Activated CD8-positive, alpha-beta T cell treated with anti-CD3 and anti-CD28 coated beads, Interleukin-2, amount 10 ng/mL, durations not matched to agents 7 days and 5 days (primary cell): ENCODE measurements around the gene E2F1. TPM values are rescaled to one million over a fixed set of nuclear protein-coding genes. Genes with fewer than 3 reads are reported as not detected.

ENCODE experiments used
- ATAC-seq: fragments of 150-1000 bp; cut with Tn5 transposase; one replicate; pipeline ENCODE4 v1.10.0; 2021; ENCODE audit warnings: moderate library complexity
- CTCF ChIA-PET: fragments of 350-600 bp; sonication (Branson Sonifier 250); formaldehyde crosslinking; loops from one replicate; lab custom pipeline; 2021; ENCODE audit warnings: antibody characterized with exemption; lab: Charles Lee
- POLR2A ChIA-PET: fragments of 350-600 bp; sonication (Branson Sonifier 250); formaldehyde crosslinking; loops from one replicate; lab custom pipeline; 2021; ENCODE audit warnings: antibody characterized with exemption; lab: Charles Lee
- DNase-seq: peaks from one replicate; pipeline ENCODE4 v3.0.0-alpha.2; 2020
- H3K27ac Mint-ChIP-seq: one replicate; pipeline ENCODE4 v1.8.0; 2021; ENCODE audit warnings: mild to moderate bottlenecking, mixed read lengths
- H3K27me3 Mint-ChIP-seq: one replicate; pipeline ENCODE4 v1.8.0; 2021; ENCODE audit warnings: low read depth, mixed read lengths
- H3K36me3 Mint-ChIP-seq: one replicate; pipeline ENCODE4 v1.8.0; 2021; ENCODE audit warnings: low read depth, mixed read lengths
- H3K4me1 Mint-ChIP-seq: one replicate; pipeline ENCODE4 v1.8.0; 2021; ENCODE audit warnings: low read depth, mixed read lengths
- H3K4me3 Mint-ChIP-seq: one replicate; pipeline ENCODE4 v1.8.0; 2021; ENCODE audit warnings: mild to moderate bottlenecking, mixed read lengths
- H3K9me3 Mint-ChIP-seq: one replicate; pipeline ENCODE4 v1.8.0; 2022; ENCODE audit warnings: mixed read lengths; ENCODE audit not compliant: insufficient read depth
- total RNA-seq, 2 experiments: library from RNA; stranded (reverse); gene quantifications; one replicate each; pipeline ENCODE4 v1.2.3, GENCODE V29; 2021

E2F1 gene
- total RNA-seq, 2 experiments from 2014 or later, result 74.5 to 80.8 TPM

DNA sequence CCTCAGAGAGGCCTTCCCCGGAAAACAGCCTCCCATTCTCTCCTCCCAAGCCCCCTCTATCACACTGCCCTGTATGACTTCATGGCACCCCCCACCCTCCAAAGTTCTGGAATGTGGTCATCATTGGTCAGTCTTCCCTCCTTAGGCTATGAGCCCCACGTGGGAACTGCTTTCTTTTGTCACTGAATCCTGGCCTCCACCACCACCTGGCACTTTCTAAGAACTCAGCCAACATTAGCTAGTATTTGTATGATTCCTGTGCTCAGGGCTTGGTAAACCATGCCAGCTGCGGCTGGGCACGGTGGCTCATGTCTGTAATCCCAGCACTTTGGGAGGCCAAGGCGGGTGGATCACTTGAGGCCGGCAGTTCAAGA, 8.4 kb upstream of the E2F1 start:
- Mint-ChIP-seq H3K27me3 (no peaks in the 10 kb centered on the region), H3K36me3 (no peaks in the 10 kb centered on the region), H3K27ac (peak overlapping the region; percentile 63), H3K4me3 (no peak overlapping the region), H3K4me1 (peaks cover 23% of the 10 kb centered on the region), H3K9me3 (no peaks in the 10 kb centered on the region)
- DNase-seq (no peak), ATAC-seq (no peak)
- CTCF ChIA-PET, result interaction anchor here (1.4 kb wide), 1 partner anchor 25 kb away, joined by 3 read pairs; no protein-coding TSS in a partner anchor
- POLR2A ChIA-PET, result no interaction called here

DNA sequence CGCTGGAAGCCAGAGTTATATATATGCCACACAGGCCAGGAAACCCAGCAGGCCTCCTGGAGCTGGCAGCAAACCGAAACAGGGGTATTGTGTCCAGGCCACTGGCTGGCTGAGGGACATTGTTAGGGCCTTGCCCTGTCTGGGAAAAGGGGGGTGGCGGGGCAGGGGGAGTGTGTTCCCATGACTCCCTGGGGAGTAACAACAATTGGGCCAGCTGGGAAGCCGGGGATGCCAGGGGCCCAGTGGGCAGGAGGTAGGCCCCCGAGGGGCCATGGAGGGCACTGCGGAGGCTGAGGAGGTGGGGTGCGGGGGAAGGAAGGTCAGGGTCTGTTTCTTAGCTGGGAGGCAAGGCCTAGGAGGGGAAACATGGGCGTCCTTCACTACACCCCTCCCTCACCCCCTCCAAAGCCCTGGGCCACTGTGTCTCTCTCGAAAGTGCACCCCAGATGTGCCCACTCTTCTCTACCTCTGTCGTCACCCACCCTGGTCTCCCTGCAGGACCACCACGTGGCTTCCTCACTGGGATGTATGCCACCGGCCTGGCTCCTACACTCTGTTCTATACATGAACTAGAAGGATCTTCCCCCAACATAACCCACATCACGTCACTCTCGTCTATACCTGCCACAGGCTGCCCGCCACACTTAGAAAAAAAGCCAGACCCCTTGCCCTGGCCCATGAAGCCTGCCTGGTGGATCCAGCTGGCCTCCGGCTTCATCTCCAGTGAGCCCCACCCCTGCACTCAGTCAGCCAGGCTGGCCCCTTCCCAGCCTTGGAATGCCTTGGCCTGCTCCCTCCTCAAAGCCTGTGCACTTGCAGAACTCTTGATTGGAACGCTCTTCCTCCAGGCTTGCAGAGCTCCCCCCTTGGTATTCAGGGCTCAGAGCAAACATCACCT, 7.8 kb upstream of the E2F1 start:
- POLR2A ChIA-PET, result interaction anchor here (0.7 to 1.7 kb wide), 3 partner anchors 13 to 301 kb away, joined by 3 to 4 read pairs (median 3); partner anchors contain the start of gene PXMP4
- Mint-ChIP-seq H3K36me3 (no peaks in the 10 kb centered on the region), H3K4me1 (peaks cover 30% of the 10 kb centered on the region), H3K27me3 (no peaks in the 10 kb centered on the region), H3K9me3 (no peaks in the 10 kb centered on the region), H3K27ac (peak overlapping the region; percentile 63), H3K4me3 (no peak overlapping the region)
- CTCF ChIA-PET, result interaction anchor here (1.4 to 1.9 kb wide), 2 partner anchors 15 to 25 kb away, joined by 3 to 6 read pairs; no protein-coding TSS in a partner anchor
- no peak for DNase-seq
- no peak for ATAC-seq

DNA sequence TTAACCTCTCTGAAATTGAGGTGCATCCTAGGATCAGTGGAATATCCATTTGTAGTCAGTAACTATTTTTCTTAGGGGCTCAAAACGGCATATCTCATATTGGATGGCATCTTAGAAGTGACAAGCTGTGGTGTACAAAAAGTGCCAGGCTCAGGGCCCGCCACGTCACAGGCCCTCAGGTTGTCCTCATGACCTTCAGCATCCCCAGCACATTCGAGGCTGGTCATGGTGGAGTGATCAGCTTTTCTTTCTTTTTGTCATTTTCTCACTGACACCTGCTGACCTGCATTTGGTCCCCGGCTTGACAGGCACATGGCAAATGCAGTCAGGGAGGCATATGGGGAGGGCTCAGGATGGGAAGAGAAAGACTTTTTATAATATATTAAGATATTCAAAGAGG, 7.1 kb upstream of the E2F1 start:
- Mint-ChIP-seq H3K27ac (no peak overlapping the region), H3K9me3 (no peaks in the 10 kb centered on the region), H3K4me1 (peaks cover 37% of the 10 kb centered on the region), H3K27me3 (no peaks in the 10 kb centered on the region), H3K36me3 (no peaks in the 10 kb centered on the region), H3K4me3 (no peak overlapping the region)
- ChIA-PET CTCF (interaction anchor here (1.0 to 1.9 kb wide), 2 partner anchors 14 to 26 kb away, joined by 3 to 6 read pairs; no protein-coding TSS in a partner anchor), POLR2A (interaction anchor here (1.2 to 1.7 kb wide), 2 partner anchors 12 to 27 kb away, joined by 3 to 4 read pairs; partner anchors contain the start of gene PXMP4)
- ATAC-seq, result no peak
- DNase-seq, result no peak

DNA sequence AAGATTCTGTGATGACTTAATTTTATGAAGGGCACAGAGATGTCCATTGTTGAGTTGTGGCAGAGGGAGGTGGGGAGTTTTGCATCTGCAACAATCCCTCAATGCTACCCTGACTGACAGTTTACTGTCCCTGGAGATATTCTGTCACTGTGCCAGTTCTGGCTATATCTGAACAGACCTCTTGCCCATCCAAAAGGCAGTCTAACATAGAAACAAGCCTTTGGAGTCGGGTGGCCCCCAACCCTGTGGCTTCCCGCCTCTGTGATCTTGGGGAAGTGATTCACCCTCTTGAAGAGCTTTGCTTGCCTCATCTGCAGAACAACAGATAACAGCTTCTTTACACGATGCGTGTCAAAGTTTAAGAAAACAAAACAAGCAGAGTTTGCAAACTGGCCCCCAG, 3.8 kb upstream of the E2F1 start:
- Mint-ChIP-seq H3K27me3 (no peaks in the 10 kb centered on the region), H3K36me3 (peaks cover 5% of the 10 kb centered on the region), H3K4me3 (peak overlapping the region; percentile 67), H3K9me3 (no peaks in the 10 kb centered on the region), H3K4me1 (peaks cover 61% of the 10 kb centered on the region), H3K27ac (peak overlapping the region; percentile 96)
- ChIA-PET POLR2A (interaction anchor here (1.1 to 3.1 kb wide), 5 partner anchors 10 to 42 kb away, joined by 4 to 25 read pairs (median 8); partner anchors contain the start of genes ACTL10, PXMP4 and ZNF341), CTCF (interaction anchor here (1.0 to 3.1 kb wide), 5 partner anchors 10 to 380 kb away, joined by 3 to 11 read pairs (median 5); partner anchors contain the start of gene PXMP4)
- ATAC-seq, result peak; percentile 13
- peak; percentile 76 for DNase-seq

DNA sequence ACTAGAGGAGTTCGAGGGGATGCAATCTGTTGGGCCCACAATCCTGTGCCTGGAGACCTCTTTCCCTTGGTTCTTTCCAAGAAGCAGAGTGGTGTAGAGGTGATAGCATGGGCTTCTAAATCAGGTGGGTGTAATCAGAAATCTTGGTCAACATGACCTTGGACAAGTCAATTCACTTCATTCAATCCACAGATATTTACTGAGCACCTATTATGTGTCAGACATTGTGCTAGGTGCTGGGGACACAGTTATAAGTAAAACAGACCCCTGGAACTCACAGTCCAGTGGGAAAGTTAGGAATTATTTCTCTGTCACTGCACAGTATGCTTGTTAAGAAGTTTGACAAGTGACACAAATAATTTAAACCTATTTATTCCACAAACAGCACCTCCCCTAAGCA, 3.3 kb upstream of the E2F1 start:
- Mint-ChIP-seq H3K27ac (peak overlapping the region; percentile 96), H3K9me3 (no peaks in the 10 kb centered on the region), H3K36me3 (peaks cover 10% of the 10 kb centered on the region), H3K27me3 (no peaks in the 10 kb centered on the region), H3K4me1 (peaks cover 66% of the 10 kb centered on the region), H3K4me3 (peak overlapping the region; percentile 67)
- POLR2A ChIA-PET, result interaction anchor here (2.0 to 3.1 kb wide), 3 partner anchors 10 to 30 kb away, joined by 8 to 25 read pairs (median 12); partner anchors contain the start of genes ACTL10 and PXMP4
- ATAC-seq, result no peak
- CTCF ChIA-PET, result interaction anchor here (0.7 to 3.1 kb wide), 8 partner anchors 10 to 381 kb away, joined by 3 to 11 read pairs (median 4); partner anchors contain the start of gene PXMP4
- DNase-seq, result no peak

DNA sequence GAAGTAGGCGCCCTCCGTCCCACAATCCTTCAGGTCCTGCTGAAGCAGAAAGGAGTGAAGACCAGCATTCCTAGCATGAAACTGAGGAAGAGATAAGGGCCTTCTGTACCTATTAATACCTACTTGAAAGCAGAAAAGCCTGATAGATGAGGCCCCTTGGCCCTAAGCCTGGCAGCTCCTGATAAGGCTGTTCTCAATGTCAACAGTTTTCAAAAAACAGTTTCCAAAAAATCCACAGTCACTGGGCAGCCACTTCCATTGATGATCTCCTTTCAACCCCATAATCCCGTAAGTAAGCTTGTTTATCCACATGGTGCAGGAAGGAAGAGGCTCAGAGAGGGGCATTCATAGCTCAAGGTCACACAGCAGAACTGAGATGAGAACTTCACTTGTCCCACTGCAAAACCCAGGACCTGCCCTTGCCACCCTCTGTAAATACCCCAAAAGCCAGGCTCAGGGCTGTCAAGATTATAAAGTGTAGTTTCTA, 2.8 kb upstream of the E2F1 start:
- Mint-ChIP-seq H3K27me3 (no peaks in the 10 kb centered on the region), H3K4me3 (no peak overlapping the region), H3K36me3 (peaks cover 13% of the 10 kb centered on the region), H3K9me3 (no peaks in the 10 kb centered on the region), H3K4me1 (peaks cover 71% of the 10 kb centered on the region), H3K27ac (peak overlapping the region; percentile 96)
- DNase-seq (no peak), ATAC-seq (no peak)
- CTCF ChIA-PET, result interaction anchor here (0.7 to 3.1 kb wide), 8 partner anchors 9 to 381 kb away, joined by 3 to 12 read pairs (median 4); partner anchors contain the start of genes CHMP4B and PXMP4
- POLR2A ChIA-PET, result interaction anchor here (0.7 to 3.1 kb wide), 4 partner anchors 9 to 31 kb away, joined by 3 to 25 read pairs (median 10); partner anchors contain the start of genes ACTL10 and PXMP4

DNA sequence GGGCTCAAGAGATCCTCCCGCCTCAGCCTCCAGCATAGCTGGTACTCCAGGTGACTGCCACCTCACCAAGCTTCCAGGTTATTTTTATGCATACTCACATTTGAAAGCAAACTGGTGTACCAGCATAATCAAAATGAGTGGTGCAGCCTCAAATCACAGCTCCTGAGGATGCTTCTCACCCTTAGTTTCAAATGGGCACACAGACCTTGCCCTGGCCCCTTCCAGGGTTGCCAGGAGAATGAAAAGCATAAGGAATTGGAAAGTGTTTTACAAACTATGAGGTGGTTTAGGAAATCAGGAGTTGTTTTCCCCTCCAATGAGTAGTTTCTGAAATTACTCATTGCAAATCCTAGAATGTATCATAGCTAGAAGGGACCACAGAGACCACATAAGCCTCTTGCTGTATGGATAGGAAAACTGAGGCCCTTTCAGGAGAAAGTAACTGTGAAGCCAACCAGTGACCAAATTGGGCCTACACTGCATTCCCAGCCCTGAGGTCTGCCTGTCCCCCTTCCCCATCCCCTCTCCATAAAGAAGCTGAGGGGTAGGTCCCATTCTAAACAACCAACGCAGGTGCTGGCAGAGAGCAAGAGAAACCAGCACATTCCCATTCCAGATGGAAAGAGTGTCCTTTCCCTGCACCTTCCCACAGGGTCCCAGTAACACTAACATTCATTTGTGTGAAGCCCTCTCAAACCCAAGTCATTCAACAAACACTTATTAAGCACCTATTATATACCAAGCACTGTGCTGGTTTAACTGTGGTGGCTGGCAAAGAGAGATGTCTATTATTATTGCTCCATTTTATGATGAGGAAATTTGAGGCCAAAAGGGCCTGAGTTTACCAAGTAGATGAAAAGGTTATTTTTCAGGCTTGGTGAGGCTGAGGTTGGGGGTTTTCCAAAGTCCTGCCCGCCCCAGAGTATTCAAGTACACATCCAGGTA, 2.1 kb upstream of the E2F1 start:
- Mint-ChIP-seq H3K27me3 (no peaks in the 10 kb centered on the region), H3K4me1 (peaks cover 76% of the 10 kb centered on the region), H3K9me3 (no peaks in the 10 kb centered on the region), H3K4me3 (no peak overlapping the region), H3K36me3 (peaks cover 13% of the 10 kb centered on the region), H3K27ac (peak overlapping the region; percentile 96)
- no peak for DNase-seq
- CTCF ChIA-PET, result interaction anchor here (1.1 to 3.1 kb wide), 6 partner anchors 9 to 123 kb away, joined by 3 to 12 read pairs (median 10); partner anchors contain the start of genes CHMP4B and PXMP4
- POLR2A ChIA-PET, result interaction anchor here (0.7 to 10.7 kb wide), 10 partner anchors 9 to 424 kb away, joined by 3 to 148 read pairs (median 6); partner anchors contain the start of genes ACTL10, C20orf144, EIF2S2 and PXMP4
- no peak for ATAC-seq

DNA sequence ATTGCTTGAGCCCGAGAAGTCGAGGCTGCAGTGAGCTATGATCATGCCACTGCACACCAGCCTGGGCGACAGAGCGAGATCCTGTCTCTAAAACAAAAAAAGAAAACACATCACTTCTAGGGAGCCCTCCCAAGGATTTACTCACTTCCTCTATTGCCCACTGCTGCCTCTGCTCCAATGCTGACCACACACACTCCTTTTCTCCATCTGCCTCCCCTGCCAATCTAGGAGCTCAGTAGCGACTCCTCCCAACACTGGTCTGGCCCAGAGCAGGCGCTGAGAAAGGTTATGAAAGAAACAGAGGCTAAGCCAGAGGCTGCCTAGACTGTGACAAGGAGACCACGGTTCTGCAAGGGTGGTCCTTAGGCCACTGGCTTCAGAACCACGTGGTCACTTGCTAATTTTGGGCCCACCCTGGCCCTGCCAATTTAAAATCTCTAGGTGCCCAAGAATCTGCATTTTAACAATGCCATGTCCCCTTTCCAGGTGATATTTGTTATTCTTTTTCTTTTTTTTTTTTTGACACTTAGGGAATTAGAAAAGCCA, 1.3 kb upstream of the E2F1 start:
- CTCF ChIA-PET, result interaction anchor here (0.8 to 2.4 kb wide), 5 partner anchors 10 to 32 kb away, joined by 3 to 12 read pairs (median 9); partner anchors contain the start of gene PXMP4
- ATAC-seq, result no peak
- peaks cover 84% of the 10 kb centered on the region for H3K4me1 Mint-ChIP-seq
- DNase-seq, result no peak
- POLR2A ChIA-PET, result interaction anchor here (0.6 to 10.7 kb wide), 8 partner anchors 20 to 425 kb away, joined by 3 to 148 read pairs (median 4); partner anchors contain the start of genes ACTL10, C20orf144, CBFA2T2 and EIF2S2
- peaks cover 21% of the 10 kb centered on the region for H3K36me3 Mint-ChIP-seq
- H3K27ac Mint-ChIP-seq, result peak overlapping the region; percentile 64
- H3K4me3 Mint-ChIP-seq, result no peak overlapping the region
- H3K27me3 Mint-ChIP-seq, result no peaks in the 10 kb centered on the region
- H3K9me3 Mint-ChIP-seq, result no peaks in the 10 kb centered on the region

DNA sequence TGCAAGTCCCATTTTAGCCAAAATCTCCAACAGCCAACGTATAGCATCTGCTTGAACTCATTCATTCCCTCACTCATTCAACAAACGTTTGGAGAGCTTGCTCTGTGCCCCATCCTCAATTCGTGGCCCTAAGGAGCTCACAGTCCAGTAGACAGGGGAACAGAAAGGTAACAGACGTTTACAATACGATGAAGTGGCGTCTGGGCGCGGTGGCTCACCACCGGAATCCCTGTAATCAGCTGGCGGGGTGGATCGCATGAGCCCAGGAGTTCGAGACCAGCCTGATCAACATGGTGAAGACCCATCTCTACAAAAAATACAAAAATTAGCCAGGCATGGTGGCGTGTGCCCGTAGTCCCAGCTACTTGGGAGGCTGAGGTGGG, 790 bp upstream of the E2F1 start:
- Mint-ChIP-seq H3K27ac (peak overlapping the region; percentile 84), H3K4me3 (peak overlapping the region; percentile 66)
- ATAC-seq, result no peak

More for the DNA sequence above, 790 bp upstream of the E2F1 start:
- DNase-seq, result no peak
- Mint-ChIP-seq H3K36me3 (peaks cover 26% of the 10 kb centered on the region), H3K27me3 (no peaks in the 10 kb centered on the region), H3K9me3 (no peaks in the 10 kb centered on the region), H3K4me1 (peaks cover 86% of the 10 kb centered on the region)
- POLR2A ChIA-PET, result interaction anchor here (0.6 to 10.7 kb wide), 7 partner anchors 20 to 425 kb away, joined by 3 to 148 read pairs (median 5); partner anchors contain the start of genes ACTL10, C20orf144, CBFA2T2 and EIF2S2
- CTCF ChIA-PET, result interaction anchor here (0.8 to 2.4 kb wide), 5 partner anchors 11 to 33 kb away, joined by 3 to 12 read pairs (median 9); partner anchors contain the start of gene PXMP4
